HepG2 (cell line): Measurements from ENCODE around the gene DTNB. TPM values are rescaled to one million over a fixed set of nuclear protein-coding genes. Genes with fewer than 3 reads are reported as not detected.

ENCODE experiments used
- ATAC-seq: fragments of 200-7000 bp; cut with Tn5 transposase; 3 replicates; pipeline ENCODE4 v1.9.1; 2020; ENCODE audit warnings: mild to moderate bottlenecking, moderate library complexity
- BruUV-seq: library from RNA; stranded (reverse); fragments of 400-500 nt; replicated peaks from 2 replicates; lab custom pipeline; 2021; lab: Mats Ljungman, UMichigan
- CTCF ChIA-PET: fragments of 300-600 bp; formaldehyde crosslinking; extraction: SDS; loops from one replicate; lab custom pipeline; 2021; ENCODE audit warnings: low total read pairs, inconsistent platforms, low intra/inter-chr PET ratio; lab: Yijun Ruan, JAX
- POLR2A ChIA-PET: fragments of 350-600 bp; sonication (Branson Sonifier 250); formaldehyde crosslinking; loops from one replicate; lab custom pipeline; 2020; ENCODE audit warnings: antibody characterized with exemption, inconsistent platforms; lab: Yijun Ruan, JAX
- DNase-seq: peaks from one replicate; pipeline ENCODE4 v3.0.0-alpha.2; 2015; ENCODE audit warnings: low spot score
- FAIRE-seq: peaks from 3 replicates; lab custom pipeline; 2011; peaks lifted over from hg19 to GRCh38; lab: Jason Lieb, UNC
- H2AFZ ChIP-seq: one replicate; pipeline ENCODE4 v1.6.1; 2011; ENCODE audit warnings: low read length, inconsistent platforms
- H3K27ac ChIP-seq: fragments of 300-600 bp; 3 replicates; pipeline ENCODE4 v1.8.0; 2011; ENCODE audit warnings: mixed run types, mild to moderate bottlenecking, mixed read lengths, low read length, inconsistent platforms; ENCODE audit not compliant: insufficient read depth; ENCODE audit errors: extremely low read length
- H3K27me3 ChIP-seq, 2 experiments: fragments of 200-600 bp in 1 of 2; 2 replicates in 1 of 2; 3 replicates in 1 of 2; pipeline versions ENCODE4 v1.6.0 to v1.8.0; 2011; ENCODE audit warnings: low read length in 2 of 2, mild to moderate bottlenecking in 2 of 2, moderate library complexity in 2 of 2, inconsistent platforms in 1 of 2; ENCODE audit not compliant: insufficient read depth in 2 of 2, control insufficient read depth in 1 of 2
- H3K36me3 ChIP-seq, 2 experiments: fragments of 200-600 bp in 1 of 2; replicated peaks in 1 of 2; 2 replicates in 1 of 2; 3 replicates in 1 of 2; pipeline versions ENCODE4 v1.5.1 to v1.8.0; 2011; ENCODE audit warnings: low read length in 2 of 2, inconsistent platforms in 1 of 2; ENCODE audit not compliant: insufficient read depth in 2 of 2, control insufficient read depth in 1 of 2
- H3K4me1 ChIP-seq: 2 replicates; pipeline ENCODE4 v1.5.1; 2012; ENCODE audit warnings: low read length, inconsistent platforms; ENCODE audit not compliant: insufficient read depth
- H3K4me2 ChIP-seq: 2 replicates; pipeline ENCODE4 v1.6.0; 2011; ENCODE audit warnings: low read depth, low read length, inconsistent platforms
- H3K4me3 ChIP-seq, 3 experiments: fragments of 200-600 bp in 1 of 3; sonication (generic), shearing (Covaris generic) in 1 of 3; replicated peaks in 1 of 3; 2 replicates each; pipeline ENCODE4 v1.5.1; 2011 to 2016; ENCODE audit warnings: low read length in 3 of 3, inconsistent platforms in 2 of 3, low read depth in 2 of 3, mild to moderate bottlenecking in 2 of 3, control low read depth in 1 of 3, mixed read lengths in 1 of 3; ENCODE audit not compliant: insufficient read depth in 1 of 3
- H3K79me2 ChIP-seq: one replicate; pipeline ENCODE4 v1.6.1; 2011; ENCODE audit warnings: low read length, inconsistent platforms; ENCODE audit not compliant: insufficient read depth
- H3K9ac ChIP-seq: 2 replicates; pipeline ENCODE4 v1.6.0; 2011; ENCODE audit warnings: mild to moderate bottlenecking, low read depth, low read length, inconsistent platforms; ENCODE audit not compliant: insufficient read depth
- H3K9me3 ChIP-seq: 2 replicates; pipeline ENCODE4 v1.5.1; 2012; ENCODE audit warnings: mild to moderate bottlenecking, low read length
- H4K20me1 ChIP-seq: 2 replicates; pipeline ENCODE4 v1.6.0; 2011; ENCODE audit warnings: inconsistent platforms, mild to moderate bottlenecking, low read length, moderate library complexity; ENCODE audit not compliant: insufficient read depth
- ARNT ChIP-seq: fragments of 450-650 bp; IDR thresholded peaks from 2 replicates; pipeline ENCODE4 v1.6.1; 2017
- ETS1 ChIP-seq: sonication (generic); formaldehyde crosslinking; IDR thresholded peaks from 2 replicates; pipeline ENCODE4 v1.4.0; 2020; ENCODE audit warnings: missing genetic modification reagents
- GLI4 ChIP-seq: sonication (generic); formaldehyde crosslinking; IDR thresholded peaks from 2 replicates; pipeline ENCODE4 v1.5.1; 2020; ENCODE audit warnings: missing genetic modification reagents, mild to moderate bottlenecking, moderate library complexity, borderline replicate concordance
- HNF1A ChIP-seq, 2 experiments: sonication (generic) in 1 of 2; formaldehyde crosslinking in 1 of 2; IDR thresholded peaks; 2 replicates each; pipeline versions ENCODE4 v1.4.0 to v1.6.1; 2016 to 2020; ENCODE audit warnings: borderline replicate concordance in 1 of 2, low read depth in 1 of 2, mild to moderate bottlenecking in 1 of 2, missing genetic modification reagents in 1 of 2
- NR2F1 ChIP-seq, 2 experiments: fragments of 450-650 bp in 1 of 2; formaldehyde crosslinking in 1 of 2; IDR thresholded peaks; 2 replicates each; pipeline versions ENCODE4 v1.5.0 to v1.6.1; 2016 to 2020; ENCODE audit warnings: mild to moderate bottlenecking in 1 of 2, missing compliant biosample characterization in 1 of 2, missing genetic modification reagents in 1 of 2, moderate library complexity in 1 of 2
- PAF1 ChIP-seq: IDR thresholded peaks from 2 replicates; pipeline ENCODE4 v1.6.1; 2016; ENCODE audit warnings: missing genetic modification reagents, missing compliant biosample characterization
- POLR2A ChIP-seq, 2 experiments: IDR thresholded peaks; 2 replicates each; pipeline ENCODE4 v1.6.1; 2011; ENCODE audit warnings: low read depth in 2 of 2, low read length in 2 of 2, mild to moderate bottlenecking in 1 of 2, moderate library complexity in 1 of 2; ENCODE audit not compliant: insufficient read depth in 1 of 2
- PREB ChIP-seq: sonication (generic); formaldehyde crosslinking; IDR thresholded peaks from 2 replicates; pipeline ENCODE4 v1.4.0; 2020; ENCODE audit warnings: missing genetic modification reagents
- YEATS2 ChIP-seq: sonication (generic); formaldehyde crosslinking; IDR thresholded peaks from 2 replicates; pipeline ENCODE4 v1.4.0; 2020; ENCODE audit warnings: missing genetic modification reagents, borderline replicate concordance
- ZBTB37 ChIP-seq: sonication (generic); formaldehyde crosslinking; IDR thresholded peaks from 2 replicates; pipeline ENCODE4 v1.4.0; 2020; ENCODE audit warnings: mild to moderate bottlenecking, missing genetic modification reagents
- ZFP37 ChIP-seq: sonication (generic); formaldehyde crosslinking; IDR thresholded peaks from 2 replicates; pipeline ENCODE4 v1.4.0; 2020; ENCODE audit warnings: missing genetic modification reagents, borderline replicate concordance
- ZNF121 ChIP-seq: sonication (generic); formaldehyde crosslinking; IDR thresholded peaks from 2 replicates; pipeline ENCODE4 v1.5.0; 2020; ENCODE audit warnings: mild to moderate bottlenecking, missing genetic modification reagents
- ZNF512 ChIP-seq: sonication (generic); formaldehyde crosslinking; IDR thresholded peaks from 2 replicates; pipeline ENCODE4 v1.4.0; 2020; ENCODE audit warnings: mild to moderate bottlenecking, missing genetic modification reagents
- ZNF619 ChIP-seq: sonication (generic); formaldehyde crosslinking; IDR thresholded peaks from 2 replicates; pipeline ENCODE4 v1.4.0; 2020; ENCODE audit warnings: mild to moderate bottlenecking, missing genetic modification reagents
- WGBS: methylation state at CpG from one replicate; pipeline ENCODE4 v1.1.6; 2017; ENCODE audit warnings: low lambda C conversion rate; 5-methylcytosine and 5-hydroxymethylcytosine counted together
- in situ Hi-C: cut with HindIII; loops from 2 replicates; pipeline ENCODE4 v1.10.0; 2017; ENCODE audit warnings: low pct_unique_long_range_greater_than_20kb; ENCODE audit not compliant: extremely low pct_ligation_motif_present
- intact Hi-C: fragments of 100-400 bp; cut with micrococcal nuclease; formaldehyde crosslinking; loops from one replicate; pipeline ENCODE4 v1.10.0; 2022; ENCODE audit not compliant: unreplicated experiment
- polyA plus RNA-seq, 8 experiments: library from polyadenylated mRNA; depleted of rRNA in 3 of 8; stranded (reverse) in 7 of 8; unstranded in 1 of 8; fragments of >200 nt; fragmentation: Illumina TruSeq in 4 of 8; extraction: Trizol in 4 of 8; gene quantifications; 2 replicates each; pipeline versions ENCODE4 v1.2.1 to v1.2.3, GENCODE V29; 2011 to 2016; ENCODE audit warnings: low read depth in 4 of 8, missing spikeins in 1 of 8, mixed read lengths in 1 of 8; ENCODE audit not compliant: insufficient read depth in 1 of 8
- total RNA-seq, 5 experiments: library from RNA; depleted of rRNA; stranded (reverse); fragments of >200 nt; fragmentation: Illumina TruSeq; extraction: Trizol; gene quantifications; 2 replicates each; pipeline ENCODE4 v1.2.3, GENCODE V29; 2016; ENCODE audit warnings: low read depth in 1 of 5

Gene DTNB
- total and polyA plus RNA-seq, 2 of the 13 experiments (the other 11 are each of a cell fraction or from before 2014, with no cell fraction given) = 14.4 to 23.9 TPM

- TF ChIP-seq NR2F1 (CRISPR knock-in tag; IDR thresholded peaks at IDR 0.05) (peak in 1 of 2 experiments; percentile 15; a peak in 1 of 4 replicates), GLI4 (CRISPR knock-in tag) (no peak), ZNF121 (CRISPR knock-in tag) (peak; percentile 76; the same call in 1 of the 2 replicates), ZNF619 (no peak)
These were observed 31.1 kb downstream of the DTNB start (continued) for GRCh38 chr2:25642298-25642697.

GRCh38 chr2:25639696-25640095, 33.7 kb downstream of the DTNB start:
- Histone ChIP-seq H4K20me1 (no peaks in the 10 kb centered on the region), H3K4me3 (no peak overlapping the region), H2AFZ (no peak overlapping the region), H3K27ac (no peak overlapping the region), H3K79me2 (no peaks in the 10 kb centered on the region), H3K27me3 (no peaks in the 10 kb centered on the region), H3K4me1 (peaks cover 9% of the 10 kb centered on the region; the same call in 1 of the 2 replicates), H3K4me2 (no peak overlapping the region), H3K9me3 (no peaks in the 10 kb centered on the region), H3K36me3 (no peaks in the 10 kb centered on the region), H3K9ac (no peak overlapping the region)
- FAIRE-seq (no peak), DNase-seq (no peak), ATAC-seq (no peak)
- 96% methylated on average over 17 of the region's 17 CpGs for WGBS
- in situ Hi-C loops (no loop called here), intact Hi-C loops (no loop called here)
- BruUV-seq = no TSS peak
- ChIA-PET POLR2A (no interaction called here), CTCF (no interaction called here)
- no peak for TF ChIP-seq ARNT
- no peak for TF ChIP-seq HNF1A (IDR thresholded peaks at IDR 0.05; ENCODE audit: low read depth)
- no peak for TF ChIP-seq HNF1A (CRISPR knock-in tag; IDR thresholded peaks at IDR 0.05; ENCODE audit: borderline replicate concordance)
- no peak for TF ChIP-seq POLR2A (IDR thresholded peaks at IDR 0.05; ENCODE audit: insufficient read depth in 1 of 2, low read depth in 2 of 2, low read length in 2 of 2)
- no peak for TF ChIP-seq ETS1
- TF ChIP-seq ZBTB37 (CRISPR knock-in tag) = no peak
- no peak for TF ChIP-seq PAF1 (CRISPR knock-in tag)
- TF ChIP-seq PREB (CRISPR knock-in tag) = no peak
- TF ChIP-seq ZFP37 (CRISPR knock-in tag) = no peak
- TF ChIP-seq YEATS2 (CRISPR knock-in tag) = no peak
- no peak for TF ChIP-seq ZNF512
